Endothelial cell of umbilical vein (primary cell): ENCODE measurements around the gene WDR6. TPM values are rescaled to one million over a fixed set of nuclear protein-coding genes. Genes with fewer than 3 reads are reported as not detected.

Experiments
- BruUV-seq: library from RNA; stranded (reverse); fragments of 400-500 nt; replicated peaks from 2 replicates; lab custom pipeline; 2021; lab: Mats Ljungman, UMichigan
- CTCF ChIA-PET: fragments of 300-600, 350-600 bp; sonication (Branson Sonifier 250); formaldehyde crosslinking; loops from one replicate; lab custom pipeline; 2021; ENCODE audit warnings: antibody characterized with exemption, inconsistent platforms; lab: Charles Lee
- POLR2A ChIA-PET: fragments of 300-600, 350-600 bp; sonication (Branson Sonifier 250); formaldehyde crosslinking; loops from one replicate; lab custom pipeline; 2021; ENCODE audit warnings: antibody characterized with exemption, inconsistent platforms; lab: Charles Lee
- DNase-seq: peaks from one replicate; pipeline ENCODE4 v3.0.0-alpha.2; 2011; ENCODE audit warnings: low read depth, low spot score
- FAIRE-seq: peaks from 2 replicates; lab custom pipeline; 2011; peaks lifted over from hg19 to GRCh38; lab: Jason Lieb, UNC
- H2AFZ ChIP-seq: 2 replicates; pipeline ENCODE4 v1.6.0; 2012; ENCODE audit warnings: low read depth, low read length, control low read depth, inconsistent platforms
- H3K27ac ChIP-seq: 2 replicates; pipeline ENCODE4 v1.5.1; 2011; ENCODE audit warnings: low read depth, mild to moderate bottlenecking, control low read depth, low read length, moderate library complexity; ENCODE audit not compliant: insufficient read depth
- H3K27me3 ChIP-seq, 2 experiments: 2 replicates each; pipeline versions ENCODE4 v1.6.0 to v1.6.1; 2011; ENCODE audit warnings: low read length in 2 of 2, mixed read lengths in 1 of 2; ENCODE audit not compliant: control insufficient read depth in 2 of 2, insufficient read depth in 2 of 2
- H3K36me3 ChIP-seq, 2 experiments: 2 replicates in 1 of 2; 3 replicates in 1 of 2; pipeline ENCODE4 v1.5.1; 2011; ENCODE audit warnings: low read length in 2 of 2, mild to moderate bottlenecking in 1 of 2, moderate library complexity in 1 of 2; ENCODE audit not compliant: control insufficient read depth in 2 of 2, insufficient read depth in 2 of 2; ENCODE audit errors: extremely low read depth in 1 of 2
- H3K4me1 ChIP-seq: 3 replicates; pipeline ENCODE4 v1.5.1; 2011; ENCODE audit warnings: mild to moderate bottlenecking, low read length; ENCODE audit not compliant: control insufficient read depth, insufficient read depth; ENCODE audit errors: extremely low read depth
- H3K4me2 ChIP-seq: 2 replicates; pipeline ENCODE4 v1.6.1; 2011; ENCODE audit warnings: low read length, control low read depth, mixed read lengths; ENCODE audit not compliant: insufficient read depth
- H3K4me3 ChIP-seq, 3 experiments: fragments of 200-600 bp in 1 of 3; sonication (generic), shearing (Covaris generic) in 1 of 3; replicated peaks in 1 of 3; 2 replicates each; pipeline ENCODE4 v1.5.1; 2011 to 2016; ENCODE audit warnings: control low read depth in 3 of 3, low read length in 3 of 3, mild to moderate bottlenecking in 2 of 3, inconsistent platforms in 1 of 3, low read depth in 1 of 3, moderate library complexity in 1 of 3; ENCODE audit not compliant: insufficient read depth in 1 of 3
- H3K79me2 ChIP-seq: 2 replicates; pipeline ENCODE4 v1.6.0; 2012; ENCODE audit warnings: low read length, inconsistent platforms; ENCODE audit not compliant: control insufficient read depth, insufficient read depth
- H3K9ac ChIP-seq: replicated peaks from 2 replicates; pipeline ENCODE3; 2011; ENCODE audit warnings: low read length, control low read depth; ENCODE audit not compliant: insufficient read depth; ENCODE audit errors: extremely low read depth
- H3K9me1 ChIP-seq: replicated peaks from 3 replicates; pipeline ENCODE4 v1.6.0; 2011; ENCODE audit warnings: mild to moderate bottlenecking, low read length; ENCODE audit not compliant: control insufficient read depth, insufficient read depth; ENCODE audit errors: extremely low read depth
- H3K9me3 ChIP-seq: replicated peaks from 2 replicates; pipeline ENCODE4 v1.5.1; 2012; ENCODE audit warnings: low read length, inconsistent platforms; ENCODE audit not compliant: control insufficient read depth, insufficient read depth
- H4K20me1 ChIP-seq: replicated peaks from 2 replicates; pipeline ENCODE3; 2011; ENCODE audit warnings: mild to moderate bottlenecking, low read length; ENCODE audit not compliant: control insufficient read depth, insufficient read depth; ENCODE audit errors: extremely low read depth
- CTCF ChIP-seq, 2 donors: IDR thresholded peaks; 1 replicate in 1 of 2; 2 replicates in 1 of 2; pipeline ENCODE4 v1.5.1; 2011; ENCODE audit warnings: low read length in 2 of 2, mild to moderate bottlenecking in 2 of 2, moderate library complexity in 2 of 2, control low read depth in 1 of 2, inconsistent platforms in 1 of 2, low read depth in 1 of 2; ENCODE audit not compliant: insufficient read depth in 1 of 2; ENCODE audit errors: extremely low read depth in 1 of 2
- EZH2 ChIP-seq: IDR thresholded peaks from 2 replicates; pipeline ENCODE4 v1.6.1; 2012; ENCODE audit warnings: borderline replicate concordance, low read depth, mild to moderate bottlenecking, moderate library complexity, low read length, inconsistent platforms; ENCODE audit not compliant: severe bottlenecking
- FOS ChIP-seq: IDR thresholded peaks from 2 replicates; pipeline ENCODE4 v1.6.1; 2011; ENCODE audit warnings: mild to moderate bottlenecking, low read length, moderate library complexity, borderline replicate concordance; ENCODE audit not compliant: insufficient read depth
- GATA2 ChIP-seq: IDR thresholded peaks from 2 replicates; pipeline ENCODE4 v1.7.0; 2011; ENCODE audit warnings: low read depth, mild to moderate bottlenecking, moderate library complexity, mixed read lengths, low read length; ENCODE audit not compliant: insufficient read length, insufficient read depth
- JUN ChIP-seq: IDR thresholded peaks from 2 replicates; pipeline ENCODE4 v1.6.1; 2011; ENCODE audit warnings: borderline replicate concordance, low read depth; ENCODE audit not compliant: insufficient read length, insufficient read depth
- MAX ChIP-seq: IDR thresholded peaks from 2 replicates; pipeline ENCODE4 v1.6.1; 2011; ENCODE audit not compliant: insufficient read depth, insufficient read length
- MYC ChIP-seq: IDR thresholded peaks from one replicate; pipeline ENCODE4 v1.6.1; 2011; ENCODE audit warnings: mild to moderate bottlenecking, low read depth, low read length
- POLR2A ChIP-seq: IDR thresholded peaks from 2 replicates; pipeline ENCODE4 v1.6.1; 2012; ENCODE audit warnings: low read depth, mild to moderate bottlenecking, control low read depth, low read length
- POLR2AphosphoS5 ChIP-seq: IDR thresholded peaks from 2 replicates; pipeline ENCODE4 v1.6.1; 2012; ENCODE audit warnings: low read depth, mild to moderate bottlenecking, control low read depth, low read length, moderate library complexity; ENCODE audit not compliant: insufficient read depth
- dilution Hi-C: fragments of 300-500 bp; cut with MboI; formaldehyde crosslinking; loops from one replicate; pipeline ENCODE4 v1.15.0; 2019; ENCODE audit warnings: low sequenced_read_pairs; ENCODE audit not compliant: extremely low pct_ligation_motif_present
- intact Hi-C: fragments of 100-400 bp; cut with micrococcal nuclease; formaldehyde crosslinking; loops from one replicate; pipeline ENCODE4 v1.10.0; 2022
- polyA plus RNA-seq, 4 experiments: library from polyadenylated mRNA; depleted of rRNA in 3 of 4; stranded (reverse) in 3 of 4; unstranded in 1 of 4; fragments of >200 nt; gene quantifications; 2 replicates each; pipeline versions ENCODE4 v1.2.1 to v1.2.3, GENCODE V29; 2011 to 2012; ENCODE audit warnings: missing spikeins in 1 of 4
- total RNA-seq: library from RNA; stranded (reverse); gene quantifications from 2 replicates; pipeline ENCODE4 v1.2.3, GENCODE V29; 2021

WDR6 gene
- total and polyA plus RNA-seq, 2 donors (not counting 3 experiments of a cell fraction or from before 2014, with no cell fraction given), result 192 to 319 TPM

DNA sequence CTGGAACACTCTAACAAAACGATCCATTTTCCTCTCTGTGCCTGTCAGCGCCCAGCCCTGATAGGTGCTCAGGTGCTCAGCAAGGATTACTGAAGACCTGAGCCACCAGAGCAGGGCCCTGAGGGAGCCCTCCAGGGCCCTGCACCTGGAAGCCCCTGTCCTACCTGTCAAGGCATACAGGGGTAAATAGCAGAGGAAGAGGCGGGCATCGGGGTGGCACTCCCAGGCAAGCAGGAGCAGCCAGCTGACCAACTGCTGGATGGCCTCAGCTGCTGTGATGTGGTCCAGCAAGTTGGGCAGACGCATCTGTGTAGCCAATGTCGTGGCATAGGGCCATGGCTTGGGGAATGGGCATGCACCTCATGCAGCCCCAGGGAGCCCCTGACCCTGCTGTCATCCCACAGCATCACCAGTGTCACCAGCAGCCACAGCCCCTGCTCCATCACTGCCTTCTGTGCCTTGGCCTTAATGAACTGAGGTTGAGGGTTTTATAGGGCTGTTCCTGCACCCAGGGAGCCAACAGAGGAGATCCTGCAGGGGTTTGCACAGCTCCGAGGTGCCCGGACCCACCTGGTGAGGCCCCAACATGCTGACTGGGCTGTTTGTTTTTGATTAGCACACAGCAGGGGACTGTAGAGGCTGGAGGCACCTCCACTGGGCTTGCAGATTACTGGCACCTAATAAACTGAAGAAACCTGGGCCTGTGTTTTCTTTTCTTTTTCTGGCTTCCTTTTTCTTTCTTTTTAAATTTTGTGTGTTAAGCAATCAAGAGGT is 7.9 kb upstream of the WDR6 start:
- DNase-seq (no peak), FAIRE-seq (no peak)
- Histone ChIP-seq H3K9ac (no peak overlapping the region), H3K9me1 (no peaks in the 10 kb centered on the region), H3K79me2 (no peaks in the 10 kb centered on the region), H3K27ac (no peak overlapping the region), H2AFZ (no peak overlapping the region), H4K20me1 (no peaks in the 10 kb centered on the region), H3K9me3 (no peaks in the 10 kb centered on the region), H3K27me3 (no peaks in the 10 kb centered on the region), H3K4me2 (no peak overlapping the region), H3K4me1 (no peaks in the 10 kb centered on the region), H3K36me3 (peaks cover 0 to under 1% of the 10 kb centered on the region in 2 experiments), H3K4me3 (no peak overlapping the region)
- intact Hi-C loops, result no loop called here
- POLR2A ChIA-PET, result no interaction called here
- TF ChIP-seq MYC (no peak), POLR2A (no peak), EZH2 (no peak), FOS (no peak), GATA2 (no peak)
- dilution Hi-C loops, result no loop called here
- no TSS peak for BruUV-seq
- CTCF ChIA-PET, result interaction anchor here (1.4 to 2.3 kb wide), 3 partner anchors 10 to 11 kb away, joined by 3 to 8 read pairs (median 5); partner anchors contain the start of gene P4HTM

DNA sequence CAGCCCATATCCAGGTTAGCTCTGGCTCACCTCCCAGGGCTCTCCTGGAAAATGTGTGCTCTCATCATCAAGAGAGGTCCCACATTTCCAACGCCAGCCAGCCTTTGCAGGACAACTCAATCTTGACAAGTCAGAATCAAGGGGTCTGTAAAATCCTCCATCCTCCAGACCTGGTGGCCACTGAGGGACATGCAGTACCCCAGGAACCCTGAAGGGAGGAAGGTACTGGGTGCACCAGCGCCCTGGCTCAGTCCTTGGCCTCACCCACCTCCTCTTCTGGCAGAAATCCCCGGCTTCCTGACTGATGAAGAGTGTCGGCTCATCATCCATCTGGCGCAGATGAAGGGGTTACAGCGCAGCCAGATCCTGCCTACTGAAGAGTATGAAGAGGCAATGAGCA is 6.0 kb upstream of the WDR6 start:
- Histone ChIP-seq H4K20me1 (no peaks in the 10 kb centered on the region), H3K9me3 (no peaks in the 10 kb centered on the region), H3K36me3 (no peaks in the 10 kb centered on the region), H3K4me1 (peaks cover 2% of the 10 kb centered on the region), H3K27me3 (no peaks in the 10 kb centered on the region), H3K9me1 (no peaks in the 10 kb centered on the region), H3K79me2 (no peaks in the 10 kb centered on the region), H3K27ac (no peak overlapping the region), H2AFZ (no peak overlapping the region), H3K4me3 (no peak overlapping the region), H3K4me2 (no peak overlapping the region), H3K9ac (no peak overlapping the region)
- POLR2A ChIA-PET, result interaction anchor here (0.6 kb wide), 1 partner anchor 8 kb away, joined by 4 read pairs; no protein-coding TSS in a partner anchor
- no peak for DNase-seq
- intact Hi-C loops, result no loop called here
- TF ChIP-seq EZH2 (no peak), POLR2A (no peak), JUN (no peak), FOS (no peak), MAX (no peak), GATA2 (no peak), MYC (no peak), CTCF (IDR thresholded peaks at IDR 0.05; ENCODE audit: extremely low read depth in 1 of 2, insufficient read depth in 1 of 2, low read depth in 1 of 2, low read length in 2 of 2) (no peak), POLR2AphosphoS5 (no peak)
- CTCF ChIA-PET, result interaction anchor here (1.6 to 2.3 kb wide), 2 partner anchors 12 to 13 kb away, joined by 6 to 8 read pairs; partner anchors contain the start of gene P4HTM
- BruUV-seq, result no TSS peak
- dilution Hi-C loops, result no loop called here
- FAIRE-seq, result no peak
